Activated naive CD4-positive, alpha-beta T cell treated with anti-CD3 and anti-CD28 coated beads for 36 hours (primary cell): ENCODE measurements around the gene DAP. TPM values are rescaled to one million over a fixed set of nuclear protein-coding genes. Genes with fewer than 3 reads are reported as not detected.
A peak's percentile ranks its signal among the peaks of the same experiment; 100 is the strongest.
"Not testable (repeated sequence)": the region's sequence is repeated elsewhere in the genome, so short reads cannot be mapped to it uniquely, and the experiment has no call there.

Experiments
- CTCF ChIA-PET: fragments of 350-600 bp; sonication (Branson Sonifier 250); formaldehyde crosslinking; loops from one replicate; lab custom pipeline; 2021; ENCODE audit warnings: antibody characterized with exemption; lab: Charles Lee
- DNase-seq: peaks from one replicate; pipeline ENCODE4 v3.0.0-alpha.2; 2020
- H3K27ac Mint-ChIP-seq: one replicate; pipeline ENCODE4 v1.8.0; 2021; ENCODE audit warnings: mild to moderate bottlenecking, mixed read lengths
- H3K27me3 Mint-ChIP-seq: one replicate; pipeline ENCODE4 v1.8.0; 2021; ENCODE audit warnings: low read depth, mixed read lengths
- H3K36me3 Mint-ChIP-seq: one replicate; pipeline ENCODE4 v1.8.0; 2021; ENCODE audit warnings: low read depth, mixed read lengths
- H3K4me1 Mint-ChIP-seq: one replicate; pipeline ENCODE4 v1.8.0; 2021; ENCODE audit warnings: low read depth, mixed read lengths
- H3K4me3 Mint-ChIP-seq: one replicate; pipeline ENCODE4 v1.8.0; 2021; ENCODE audit warnings: mild to moderate bottlenecking, moderate library complexity, mixed read lengths
- H3K9me3 Mint-ChIP-seq: one replicate; pipeline ENCODE4 v1.8.0; 2021; ENCODE audit warnings: mixed read lengths
- intact Hi-C: fragments of 100-400 bp; cut with micrococcal nuclease; formaldehyde crosslinking; loops from one replicate; pipeline ENCODE4 v1.15.1; 2023
- total RNA-seq, 2 experiments: library from RNA; stranded (reverse); gene quantifications; one replicate each; pipeline ENCODE4 v1.2.3, GENCODE V29; 2021

The DAP gene
- total RNA-seq, 2 experiments from 2014 or later, result 29.5 to 29.7 TPM

GRCh38 chr5:10645146-10645545 lies 115.9 kb downstream of the DAP start:
- intact Hi-C loops, result no loop called here
- Mint-ChIP-seq H3K4me3 (no peak overlapping the region), H3K9me3 (peaks cover 2% of the 10 kb centered on the region), H3K27ac (no peak overlapping the region), H3K36me3 (peaks cover 3% of the 10 kb centered on the region), H3K4me1 (peaks cover 12% of the 10 kb centered on the region), H3K27me3 (peaks cover 11% of the 10 kb centered on the region)
- DNase-seq, result peak; percentile 25
- CTCF ChIA-PET, result no interaction called here

GRCh38 chr5:10644192-10644591 lies 116.8 kb downstream of the DAP start:
- Mint-ChIP-seq H3K27ac (no peak overlapping the region), H3K9me3 (peaks cover 6% of the 10 kb centered on the region), H3K27me3 (peaks cover 11% of the 10 kb centered on the region), H3K36me3 (peaks cover 6% of the 10 kb centered on the region), H3K4me1 (peaks cover 12% of the 10 kb centered on the region), H3K4me3 (no peak overlapping the region)
- intact Hi-C loops, result no loop called here
- CTCF ChIA-PET, result no interaction called here
- no peak for DNase-seq

GRCh38 chr5:10642367-10642766 lies 118.7 kb downstream of the DAP start:
- Mint-ChIP-seq H3K36me3 (peaks cover 9% of the 10 kb centered on the region), H3K27ac (no peak overlapping the region), H3K4me3 (no peak overlapping the region), H3K9me3 (peaks cover 11% of the 10 kb centered on the region), H3K27me3 (peaks cover 11% of the 10 kb centered on the region), H3K4me1 (peaks cover 12% of the 10 kb centered on the region)
- intact Hi-C loops, result no loop called here
- CTCF ChIA-PET, result no interaction called here
- no peak for DNase-seq

GRCh38 chr5:10639846-10640368 lies 121.1 kb downstream of the DAP start:
- no peak overlapping the region for H3K27ac Mint-ChIP-seq
- peaks cover 11% of the 10 kb centered on the region for H3K9me3 Mint-ChIP-seq
- no peak for DNase-seq
- CTCF ChIA-PET, result no interaction called here
- peaks cover 9% of the 10 kb centered on the region for H3K36me3 Mint-ChIP-seq
- peaks cover 27% of the 10 kb centered on the region for H3K4me1 Mint-ChIP-seq
- H3K4me3 Mint-ChIP-seq, result no peak overlapping the region
- intact Hi-C loops, result loop anchor here (10.0 kb wide), 1 partner anchor 385 kb away; the partner anchor contains the start of gene CCT5
- peaks cover 11% of the 10 kb centered on the region for H3K27me3 Mint-ChIP-seq

GRCh38 chr5:10638723-10639122 lies 122.3 kb downstream of the DAP start:
- CTCF ChIA-PET, result interaction anchor here (2.7 kb wide), 1 partner anchor 11 kb away, joined by 8 read pairs; no protein-coding TSS in a partner anchor
- not testable (repeated sequence) for H3K27ac Mint-ChIP-seq, DNase-seq, H3K36me3 Mint-ChIP-seq, H3K4me3 Mint-ChIP-seq, H3K27me3 Mint-ChIP-seq
- peaks cover 11% of the 10 kb centered on the region for H3K9me3 Mint-ChIP-seq
- H3K4me1 Mint-ChIP-seq, result peaks cover 32% of the 10 kb centered on the region
- intact Hi-C loops, result loop anchor here (10.0 kb wide), 1 partner anchor 384 kb away; the partner anchor contains the start of gene CCT5

GRCh38 chr5:10637944-10638343 lies 123.1 kb downstream of the DAP start:
- intact Hi-C loops, result loop anchor here (10.0 kb wide), 1 partner anchor 383 kb away; the partner anchor contains the start of gene CCT5
- CTCF ChIA-PET, result interaction anchor here (2.7 kb wide), 1 partner anchor 10 kb away, joined by 8 read pairs; no protein-coding TSS in a partner anchor
- no peak for DNase-seq
- H3K9me3 Mint-ChIP-seq, result peaks cover 11% of the 10 kb centered on the region
- H3K4me1 Mint-ChIP-seq, result peaks cover 38% of the 10 kb centered on the region
- H3K27ac Mint-ChIP-seq, result no peak overlapping the region
- no peak overlapping the region for H3K4me3 Mint-ChIP-seq
- peaks cover 9% of the 10 kb centered on the region for H3K36me3 Mint-ChIP-seq
- no peaks in the 10 kb centered on the region for H3K27me3 Mint-ChIP-seq

GRCh38 chr5:10636363-10637142 lies 124.5 kb downstream of the DAP start:
- Mint-ChIP-seq H3K4me1 (peaks cover 48% of the 10 kb centered on the region), H3K36me3 (peaks cover 9% of the 10 kb centered on the region), H3K27me3 (no peaks in the 10 kb centered on the region), H3K9me3 (peaks cover 11% of the 10 kb centered on the region), H3K27ac (no peak overlapping the region), H3K4me3 (no peak overlapping the region)
- CTCF ChIA-PET, result interaction anchor here (2.7 kb wide), 1 partner anchor 9 kb away, joined by 8 read pairs; no protein-coding TSS in a partner anchor
- no peak for DNase-seq
- intact Hi-C loops, result loop anchor here (10.0 kb wide), 1 partner anchor 382 kb away; the partner anchor contains the start of gene CCT5

- intact Hi-C loops, result loop anchor here (1.0 to 10.0 kb wide), 9 partner anchors 36 to 508 kb away; partner anchors contain the start of genes ANKRD33B, CCT5, DAP and MARCHF6
- H3K27ac Mint-ChIP-seq, result peak overlapping the region; percentile 79
- H3K9me3 Mint-ChIP-seq, result peaks cover 11% of the 10 kb centered on the region
- peaks cover 9% of the 10 kb centered on the region for H3K36me3 Mint-ChIP-seq
- peaks cover 54% of the 10 kb centered on the region for H3K4me1 Mint-ChIP-seq
- CTCF ChIA-PET, result interaction anchor here (2.7 kb wide), 1 partner anchor 8 kb away, joined by 8 read pairs; no protein-coding TSS in a partner anchor
- peak; percentile 46 for DNase-seq
- no peaks in the 10 kb centered on the region for H3K27me3 Mint-ChIP-seq
- H3K4me3 Mint-ChIP-seq, result no peak overlapping the region
Measured at GRCh38 chr5:10635867-10636350, 125.1 kb downstream of the DAP start.

GRCh38 chr5:10635257-10635866 lies 125.7 kb downstream of the DAP start:
- no peaks in the 10 kb centered on the region for H3K27me3 Mint-ChIP-seq

GRCh38 chr5:10634562-10634961 lies 126.5 kb downstream of the DAP start:
- H3K4me3 Mint-ChIP-seq, result no peak overlapping the region
- H3K4me1 Mint-ChIP-seq, result peaks cover 56% of the 10 kb centered on the region
- H3K9me3 Mint-ChIP-seq, result peaks cover 5% of the 10 kb centered on the region
- CTCF ChIA-PET, result interaction anchor here (0.6 to 1.1 kb wide), 2 partner anchors 37 to 42 kb away, joined by 3 to 4 read pairs; no protein-coding TSS in a partner anchor
- peak overlapping the region; percentile 53 for H3K27ac Mint-ChIP-seq
- H3K27me3 Mint-ChIP-seq, result peaks cover 3% of the 10 kb centered on the region
- H3K36me3 Mint-ChIP-seq, result peaks cover 5% of the 10 kb centered on the region
- peak; percentile 41 for DNase-seq
- intact Hi-C loops, result loop anchor here (2.0 to 10.0 kb wide), 4 partner anchors 70 to 380 kb away; partner anchors contain the start of genes ANKRD33B, CCT5, DAP and ROPN1L

More at GRCh38 chr5:10635257-10635866, 125.7 kb downstream of the DAP start:
- DNase-seq, result peak; percentile 93
- CTCF ChIA-PET, result interaction anchor here (1.1 kb wide), 1 partner anchor 43 kb away, joined by 3 read pairs; no protein-coding TSS in a partner anchor
- intact Hi-C loops, result loop anchor here (1.0 to 10.0 kb wide), 9 partner anchors 35 to 509 kb away; partner anchors contain the start of genes ANKRD33B, CCT5, DAP and MARCHF6
- Mint-ChIP-seq H3K9me3 (peaks cover 11% of the 10 kb centered on the region), H3K27ac (peak overlapping the region; percentile 79), H3K4me1 (peaks cover 56% of the 10 kb centered on the region), H3K4me3 (peak overlapping the region; percentile 13), H3K36me3 (peaks cover 9% of the 10 kb centered on the region)

GRCh38 chr5:10634050-10634449 lies 127.0 kb downstream of the DAP start:
- peaks cover 56% of the 10 kb centered on the region for H3K4me1 Mint-ChIP-seq
- H3K27ac Mint-ChIP-seq, result peak overlapping the region; percentile 64
- peaks cover 5% of the 10 kb centered on the region for H3K36me3 Mint-ChIP-seq
- no peak overlapping the region for H3K4me3 Mint-ChIP-seq
- H3K27me3 Mint-ChIP-seq, result peaks cover 6% of the 10 kb centered on the region
- peaks cover 5% of the 10 kb centered on the region for H3K9me3 Mint-ChIP-seq
- intact Hi-C loops, result loop anchor here (2.0 to 10.0 kb wide), 4 partner anchors 69 to 379 kb away; partner anchors contain the start of genes ANKRD33B, CCT5, DAP and ROPN1L
- DNase-seq, result no peak
- CTCF ChIA-PET, result interaction anchor here (0.5 to 1.1 kb wide), 3 partner anchors 37 to 153 kb away, joined by 3 to 4 read pairs (median 3); no protein-coding TSS in a partner anchor
